K562 (cell line): ENCODE results near the gene PPP1R13B. TPM values are rescaled to one million over a fixed set of nuclear protein-coding genes. Genes with fewer than 3 reads are reported as not detected.

ENCODE experiments used
- ATAC-seq: fragments of 200-7000 bp; cut with Tn5 transposase; 3 replicates; pipeline ENCODE4 v1.9.1; 2020; ENCODE audit warnings: moderate library complexity
- BruUV-seq: library from RNA; stranded (reverse); fragments of 400-500 nt; replicated peaks from 2 replicates; lab custom pipeline; 2021; lab: Mats Ljungman, UMichigan
- CTCF ChIA-PET: fragments of 300-600 bp; formaldehyde crosslinking; extraction: SDS; loops from one replicate; lab custom pipeline; 2021; ENCODE audit warnings: low intra/inter-chr PET ratio; lab: Yijun Ruan, JAX
- POLR2A ChIA-PET: fragments of 300-600, 350-650 bp; sonication (Branson Sonifier 250); formaldehyde crosslinking; extraction: SDS; loops from one replicate; lab custom pipeline; 2021; ENCODE audit warnings: antibody characterized with exemption, inconsistent platforms; lab: Yijun Ruan, JAX
- DNase-seq, 4 experiments: peaks; one replicate each; pipeline versions ENCODE4 v3.0.0 to v3.0.0-alpha.2; 2011 to 2018; ENCODE audit warnings: low spot score in 3 of 4, mixed read lengths in 3 of 4; ENCODE audit errors: extremely low read depth in 1 of 4
- FAIRE-seq: peaks from 2 replicates; lab custom pipeline; 2011; peaks lifted over from hg19 to GRCh38; lab: Jason Lieb, UNC
- H2AFZ ChIP-seq: 2 replicates; pipeline ENCODE4 v1.6.0; 2011; ENCODE audit warnings: low read depth, low read length, control low read depth, inconsistent platforms
- H3K27ac ChIP-seq: fragments of 200-600 bp; 3 replicates; pipeline ENCODE4 v1.8.0; 2011; ENCODE audit warnings: low read depth, mild to moderate bottlenecking, control low read depth, inconsistent platforms, low read length, moderate library complexity, mixed read lengths; ENCODE audit errors: extremely low read depth
- H3K27me3 ChIP-seq, 2 experiments: fragments of 300-600 bp in 1 of 2; 2 replicates in 1 of 2; 3 replicates in 1 of 2; pipeline versions ENCODE4 v1.6.0 to v1.8.0; 2011; ENCODE audit warnings: inconsistent platforms in 2 of 2, low read length in 2 of 2, mild to moderate bottlenecking in 1 of 2, mixed read lengths in 1 of 2, moderate library complexity in 1 of 2; ENCODE audit not compliant: control insufficient read depth in 2 of 2, insufficient read depth in 2 of 2
- H3K36me3 ChIP-seq: fragments of 300-600 bp; 3 replicates; pipeline ENCODE4 v1.8.0; 2011; ENCODE audit warnings: mild to moderate bottlenecking, low read length, inconsistent platforms; ENCODE audit not compliant: control insufficient read depth, insufficient read depth
- H3K4me1 ChIP-seq, 2 experiments: fragments of 200-600 bp in 1 of 2; replicated peaks in 1 of 2; 2 replicates in 1 of 2; 3 replicates in 1 of 2; pipeline versions ENCODE4 v1.5.1 to v1.8.0; 2011; ENCODE audit warnings: inconsistent platforms in 2 of 2, low read length in 2 of 2, mild to moderate bottlenecking in 1 of 2, mixed read lengths in 1 of 2, moderate library complexity in 1 of 2; ENCODE audit not compliant: control insufficient read depth in 2 of 2, insufficient read depth in 2 of 2
- H3K4me2 ChIP-seq: 2 replicates; pipeline ENCODE4 v1.6.1; 2011; ENCODE audit warnings: low read length, control low read depth, inconsistent platforms, mixed read lengths; ENCODE audit not compliant: insufficient read depth
- H3K4me3 ChIP-seq: fragments of 200-600 bp; sonication (generic), shearing (Covaris generic); 2 replicates; pipeline ENCODE4 v1.5.1; 2016; ENCODE audit warnings: control low read depth, inconsistent platforms
- H3K79me2 ChIP-seq: fragments of 200-600 bp; 3 replicates; pipeline ENCODE4 v1.8.0; 2011; ENCODE audit warnings: low read length, inconsistent platforms; ENCODE audit not compliant: control insufficient read depth, insufficient read depth
- H3K9ac ChIP-seq, 2 experiments: 2 replicates each; pipeline versions ENCODE4 v1.6.0 to v1.6.1; 2011; ENCODE audit warnings: low read depth in 2 of 2, low read length in 2 of 2, control low read depth in 1 of 2, inconsistent platforms in 1 of 2, mild to moderate bottlenecking in 1 of 2, mixed read lengths in 1 of 2; ENCODE audit not compliant: insufficient read depth in 1 of 2
- H3K9me1 ChIP-seq: one replicate; pipeline ENCODE4 v1.6.0; 2011; ENCODE audit warnings: inconsistent platforms, mild to moderate bottlenecking, low read length, moderate library complexity; ENCODE audit not compliant: control insufficient read depth, insufficient read depth
- H3K9me3 ChIP-seq: replicated peaks from 2 replicates; pipeline ENCODE4 v1.5.1; 2011; ENCODE audit warnings: low read depth, low read length, inconsistent platforms; ENCODE audit not compliant: control insufficient read depth, insufficient read depth
- H4K20me1 ChIP-seq: replicated peaks from 2 replicates; pipeline ENCODE4 v1.6.1; 2011; ENCODE audit warnings: low read length, inconsistent platforms, mixed read lengths; ENCODE audit not compliant: control insufficient read depth, insufficient read depth
- BDP1 ChIP-seq: IDR thresholded peaks from 3 replicates; pipeline ENCODE4 v1.6.1; 2011; ENCODE audit not compliant: insufficient read length, insufficient read depth
- CTBP1 ChIP-seq: fragments of 450-650 bp; IDR thresholded peaks from 2 replicates; pipeline ENCODE4 v1.6.1; 2016; ENCODE audit warnings: borderline replicate concordance
- EGR1 ChIP-seq: fragments of 450-650 bp; conservative IDR thresholded peaks from 2 replicates; pipeline ENCODE4 v1.6.1; 2017; ENCODE audit warnings: mild to moderate bottlenecking
- GATAD2A ChIP-seq: fragments of 450-650 bp; IDR thresholded peaks from 2 replicates; pipeline ENCODE4 v1.6.1; 2017
- HNRNPH1 ChIP-seq: fragments of 200-400 bp; formaldehyde crosslinking; optimal IDR thresholded peaks from 2 replicates; pipeline ENCODE3; 2017; ENCODE audit warnings: low read depth, mild to moderate bottlenecking, low read length, moderate library complexity
- IRF2 ChIP-seq: sonication (generic); formaldehyde crosslinking; IDR thresholded peaks from 2 replicates; pipeline ENCODE4 v1.8.1; 2022; ENCODE audit warnings: mild to moderate bottlenecking, missing genetic modification reagents
- MAZ ChIP-seq, 2 experiments: fragments of 450-650 bp in 1 of 2; sonication (generic) in 1 of 2; formaldehyde crosslinking; IDR thresholded peaks in 1 of 2; conservative IDR thresholded peaks in 1 of 2; 2 replicates each; pipeline versions ENCODE4 v1.4.0 to v1.5.0; 2020; ENCODE audit warnings: mild to moderate bottlenecking in 1 of 2, missing genetic modification reagents in 1 of 2
- NCOA6 ChIP-seq: fragments of 450-650 bp; IDR thresholded peaks from 2 replicates; pipeline ENCODE4 v1.6.1; 2017; ENCODE audit warnings: mild to moderate bottlenecking
- NFIC ChIP-seq: fragments of 450-650 bp; IDR thresholded peaks from 2 replicates; pipeline ENCODE4 v1.6.1; 2017; ENCODE audit warnings: mild to moderate bottlenecking, inconsistent platforms
- NR2C1 ChIP-seq, 2 experiments: fragments of 450-650 bp; IDR thresholded peaks; 2 replicates each; pipeline ENCODE4 v1.6.1; 2017; ENCODE audit warnings: mild to moderate bottlenecking in 2 of 2, antibody characterized with exemption in 1 of 2, inconsistent platforms in 1 of 2, missing compliant biosample characterization in 1 of 2, missing genetic modification characterization in 1 of 2
- POLR2A ChIP-seq: fragments of 450-650 bp; conservative IDR thresholded peaks from 2 replicates; pipeline ENCODE4 v1.6.1; 2016
- POLR2AphosphoS5 ChIP-seq: IDR thresholded peaks from 2 replicates; pipeline ENCODE4 v1.6.1; 2011; ENCODE audit warnings: mild to moderate bottlenecking, low read depth, low read length, moderate library complexity; ENCODE audit not compliant: control insufficient read depth, insufficient read depth
- POLR2G ChIP-seq: fragments of 200-400 bp; formaldehyde crosslinking; IDR thresholded peaks from 2 replicates; pipeline ENCODE4 v1.6.1; 2017; ENCODE audit warnings: low read depth, mild to moderate bottlenecking, antibody characterized with exemption, low read length, moderate library complexity
- PRPF4 ChIP-seq: fragments of 200-400 bp; formaldehyde crosslinking; IDR thresholded peaks from one replicate; pipeline ENCODE4 v1.6.1; 2017; ENCODE audit warnings: low read length, low read depth, mild to moderate bottlenecking; ENCODE audit not compliant: insufficient read depth, poor library complexity, severe bottlenecking
- RBM22 ChIP-seq: fragments of 200-400 bp; formaldehyde crosslinking; IDR thresholded peaks from 2 replicates; pipeline ENCODE4 v1.6.1; 2018; ENCODE audit warnings: low read length, low read depth; ENCODE audit not compliant: poor library complexity, severe bottlenecking
- SRSF1 ChIP-seq: fragments of 200-400 bp; formaldehyde crosslinking; IDR thresholded peaks from 2 replicates; pipeline ENCODE4 v1.6.1; 2017; ENCODE audit warnings: mild to moderate bottlenecking, low read depth, low read length, moderate library complexity
- U2AF2 ChIP-seq: fragments of 200-400 bp; formaldehyde crosslinking; optimal IDR thresholded peaks from 2 replicates; pipeline ENCODE3; 2017; ENCODE audit warnings: low read depth, mild to moderate bottlenecking, low read length
- ZFPM2 ChIP-seq: fragments of 250-450 bp; sonication (Bioruptor Pico); IDR thresholded peaks from 2 replicates; pipeline ENCODE4 v1.5.1; 2022; ENCODE audit warnings: mild to moderate bottlenecking
- ZNF239 ChIP-seq: fragments of 250-450 bp; sonication (Bioruptor Pico); IDR thresholded peaks from 2 replicates; pipeline ENCODE4 v1.4.0; 2020; ENCODE audit warnings: mild to moderate bottlenecking
- ZNF354B ChIP-seq: fragments of 250-450 bp; sonication (Bioruptor Pico); IDR thresholded peaks from 2 replicates; pipeline ENCODE4 v1.4.0; 2020
- WGBS: fragments of 100-300 bp; shearing (Covaris generic); methylation state at CpG from one replicate; pipeline ENCODE4 v1.1.6; 2016; ENCODE audit warnings: low coverage, mixed read lengths; ENCODE audit not compliant: insufficient coverage; ENCODE audit errors: missing lambda C conversion rate; 5-methylcytosine and 5-hydroxymethylcytosine counted together
- in situ Hi-C: fragments of 300-500 bp; cut with MboI; formaldehyde crosslinking; loops from 4 replicates; pipeline ENCODE4 v1.15.0; 2018; ENCODE audit warnings: inconsistent platforms, mixed read lengths
- intact Hi-C: fragments of 100-400 bp; cut with micrococcal nuclease; formaldehyde crosslinking; loops from 2 replicates; pipeline ENCODE4 v1.14.2; 2022
- polyA plus RNA-seq, 8 experiments: library from polyadenylated mRNA; depleted of rRNA in 4 of 8; stranded (reverse) in 5 of 8; unstranded in 3 of 8; fragments of >200 nt; fragmentation: Nextera tagmentation in 2 of 8; fragmentation: Illumina TruSeq in 1 of 8; extraction: Ambion mirVana in 2 of 8; extraction: Trizol in 1 of 8; gene quantifications; 2 replicates each; pipeline versions ENCODE4 v1.2.1 to v1.2.3, GENCODE V29; 2011 to 2014; ENCODE audit warnings: inconsistent platforms in 1 of 8, missing spikeins in 1 of 8
- total RNA-seq, 7 experiments: library from RNA; depleted of rRNA in 6 of 7; stranded (reverse); fragments of >200 nt in 6 of 7; fragmentation: Illumina TruSeq in 2 of 7; extraction: Trizol in 2 of 7; gene quantifications; 2 replicates each; pipeline versions ENCODE4 v1.2.1 to v1.2.3, GENCODE V29; 2011 to 2021; ENCODE audit warnings: low replicate concordance in 1 of 7
- TF ChIP-seq, protein P1 (sequence below): sonication (generic); formaldehyde crosslinking; IDR thresholded peaks from 2 replicates; pipeline ENCODE4 v1.8.0; 2022; ENCODE audit warnings: mild to moderate bottlenecking, low read depth, missing genetic modification reagents
- TF ChIP-seq, protein P2 (sequence below): fragments of 450-650 bp; IDR thresholded peaks from one replicate; pipeline ENCODE4 v1.6.1; 2018; ENCODE audit warnings: mild to moderate bottlenecking, moderate library complexity; ENCODE audit not compliant: partially characterized antibody

PPP1R13B gene
- total and polyA plus RNA-seq, 9 of the 15 experiments (the other 6 are each of a cell fraction or from before 2014, with no cell fraction given), result 0.03 to 1.7 (median 0.15) TPM

DNA sequence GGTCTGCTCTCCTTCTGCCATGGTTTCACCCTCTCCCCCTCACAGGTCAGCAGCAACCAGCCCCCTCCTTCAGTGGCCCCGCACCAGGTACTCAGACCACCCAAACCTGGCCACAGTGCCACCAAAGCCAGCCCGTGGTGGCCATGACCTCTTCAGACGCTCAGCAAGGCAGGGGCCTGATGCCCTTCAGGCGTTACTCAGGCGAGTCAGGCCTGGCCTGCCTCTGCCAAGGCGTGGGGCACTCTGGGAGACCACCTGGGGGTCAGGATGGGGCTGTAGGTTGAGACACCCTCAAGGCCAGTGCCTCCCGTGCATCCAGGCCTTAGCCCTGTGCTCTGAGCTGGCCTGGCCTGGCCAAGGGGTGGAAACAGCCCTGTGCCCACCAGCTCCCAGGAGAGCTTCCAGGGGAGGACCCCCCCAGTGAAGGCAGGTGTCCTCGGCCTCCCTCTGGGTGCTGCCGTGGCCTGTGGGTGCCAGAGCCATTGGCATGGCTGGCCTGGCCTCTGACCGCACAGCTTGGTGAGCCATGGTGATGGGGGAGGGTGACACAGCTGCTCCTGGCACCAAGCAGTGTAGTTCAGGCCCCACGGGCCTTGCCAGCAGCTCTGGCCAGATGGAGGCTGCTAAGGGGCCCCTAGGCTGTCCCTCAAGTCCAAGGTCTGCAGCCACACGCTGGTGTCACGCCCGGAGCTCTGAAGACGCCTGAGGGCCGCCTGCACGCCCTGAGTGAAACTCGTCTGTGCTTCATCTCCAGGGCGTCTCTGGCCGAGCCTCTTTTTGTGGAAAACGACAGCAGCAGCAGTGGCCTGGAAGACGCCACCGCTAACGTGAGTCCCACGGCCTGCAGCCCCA, 147.2 kb downstream of the PPP1R13B start:
- Histone ChIP-seq H3K9me3 (no peaks in the 10 kb centered on the region), H3K27ac (no peak overlapping the region), H3K9me1 (no peaks in the 10 kb centered on the region), H3K27me3 (no peaks in the 10 kb centered on the region), H3K9ac (peak overlapping the region in 1 of 2 experiments; percentile 35; a peak in 1 of 4 replicates), H3K4me3 (no peak overlapping the region), H2AFZ (no peak overlapping the region), H3K36me3 (peaks cover 83% of the 10 kb centered on the region; the same call in 2 of the 3 replicates), H3K79me2 (no peaks in the 10 kb centered on the region), H3K4me1 (peaks cover 0 to 32% of the 10 kb centered on the region in 2 experiments; a peak in 2 of 5 replicates), H4K20me1 (no peaks in the 10 kb centered on the region; the same call in 1 of the 2 replicates), H3K4me2 (no peak overlapping the region)
- DNase-seq (no peak), ATAC-seq (no peak), FAIRE-seq (no peak)
- POLR2A ChIA-PET, result interaction anchor here (0.6 to 1.0 kb wide), 3 partner anchors 14 to 140 kb away, joined by 3 read pairs; no protein-coding TSS in a partner anchor
- in situ Hi-C loops (no loop called here), intact Hi-C loops (no loop called here)
- CTCF ChIA-PET, result no interaction called here
- no TSS peak for BruUV-seq
- 89% methylated on average over 16 of the region's 25 CpGs for WGBS
- TF ChIP-seq POLR2A, result peak; percentile 37; the same call in 1 of the 2 replicates
- TF ChIP-seq, protein P1, sequence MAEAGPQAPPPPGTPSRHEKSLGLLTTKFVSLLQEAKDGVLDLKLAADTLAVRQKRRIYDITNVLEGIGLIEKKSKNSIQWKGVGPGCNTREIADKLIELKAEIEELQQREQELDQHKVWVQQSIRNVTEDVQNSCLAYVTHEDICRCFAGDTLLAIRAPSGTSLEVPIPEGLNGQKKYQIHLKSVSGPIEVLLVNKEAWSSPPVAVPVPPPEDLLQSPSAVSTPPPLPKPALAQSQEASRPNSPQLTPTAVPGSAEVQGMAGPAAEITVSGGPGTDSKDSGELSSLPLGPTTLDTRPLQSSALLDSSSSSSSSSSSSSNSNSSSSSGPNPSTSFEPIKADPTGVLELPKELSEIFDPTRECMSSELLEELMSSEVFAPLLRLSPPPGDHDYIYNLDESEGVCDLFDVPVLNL (CRISPR knock-in tag), result no peak
- no peak for TF ChIP-seq IRF2
- no peak for TF ChIP-seq NCOA6
- TF ChIP-seq MAZ (CRISPR knock-in tag; conservative IDR thresholded peaks at IDR 0.05 in 1 of 2, IDR thresholded peaks at IDR 0.05 in 1 of 2), result no peak
- no peak for TF ChIP-seq ZNF239
- TF ChIP-seq U2AF2, result no peak
- TF ChIP-seq HNRNPH1, result no peak
- TF ChIP-seq POLR2G, result peak; percentile 71
- no peak for TF ChIP-seq NFIC
- TF ChIP-seq ZFPM2 (CRISPR knock-in tag), result no peak
- TF ChIP-seq ZNF354B (CRISPR knock-in tag), result no peak
- TF ChIP-seq NR2C1 (IDR thresholded peaks at IDR 0.05), result no peak
- no peak for TF ChIP-seq NR2C1 (tag; IDR thresholded peaks at IDR 0.05)
- TF ChIP-seq GATAD2A, result no peak
- TF ChIP-seq RBM22, result peak; percentile 59
- TF ChIP-seq, protein P2, sequence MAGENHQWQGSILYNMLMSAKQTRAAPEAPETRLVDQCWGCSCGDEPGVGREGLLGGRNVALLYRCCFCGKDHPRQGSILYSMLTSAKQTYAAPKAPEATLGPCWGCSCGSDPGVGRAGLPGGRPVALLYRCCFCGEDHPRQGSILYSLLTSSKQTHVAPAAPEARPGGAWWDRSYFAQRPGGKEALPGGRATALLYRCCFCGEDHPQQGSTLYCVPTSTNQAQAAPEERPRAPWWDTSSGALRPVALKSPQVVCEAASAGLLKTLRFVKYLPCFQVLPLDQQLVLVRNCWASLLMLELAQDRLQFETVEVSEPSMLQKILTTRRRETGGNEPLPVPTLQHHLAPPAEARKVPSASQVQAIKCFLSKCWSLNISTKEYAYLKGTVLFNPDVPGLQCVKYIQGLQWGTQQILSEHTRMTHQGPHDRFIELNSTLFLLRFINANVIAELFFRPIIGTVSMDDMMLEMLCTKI, result no peak
- TF ChIP-seq EGR1, result no peak
- no peak for TF ChIP-seq BDP1
- TF ChIP-seq CTBP1, result no peak
- TF ChIP-seq PRPF4, result no peak
- no peak for TF ChIP-seq SRSF1
- TF ChIP-seq POLR2AphosphoS5, result no peak
